Calu3 (cell line): ENCODE measurements around the gene MICAL3. TPM values are rescaled to one million over a fixed set of nuclear protein-coding genes. Genes with fewer than 3 reads are reported as not detected.

Source experiments
- BruUV-seq: library from RNA; stranded (reverse); fragments of 400-500 nt; replicated peaks from 2 replicates; lab custom pipeline; 2021; lab: Mats Ljungman, UMichigan
- CTCF ChIA-PET: fragments of 300-600 bp; sonication (Branson Sonifier 250); formaldehyde crosslinking; loops from one replicate; lab custom pipeline; 2022; ENCODE audit warnings: antibody characterized with exemption; lab: Charles Lee
- DNase-seq: peaks from one replicate; pipeline ENCODE4 v3.0.0; 2022
- H3K27ac Mint-ChIP-seq: one replicate; pipeline ENCODE4 v1.8.0; 2022; ENCODE audit warnings: mixed read lengths; ENCODE audit not compliant: unreplicated experiment
- H3K27me3 Mint-ChIP-seq: one replicate; pipeline ENCODE4 v1.8.0; 2022; ENCODE audit warnings: mixed read lengths; ENCODE audit not compliant: unreplicated experiment
- H3K36me3 Mint-ChIP-seq: one replicate; pipeline ENCODE4 v1.8.0; 2022; ENCODE audit warnings: mild to moderate bottlenecking, moderate library complexity, mixed read lengths; ENCODE audit not compliant: insufficient read depth, unreplicated experiment
- H3K4me1 Mint-ChIP-seq: one replicate; pipeline ENCODE4 v1.8.0; 2022; ENCODE audit warnings: mild to moderate bottlenecking, low read depth, mixed read lengths; ENCODE audit not compliant: unreplicated experiment
- H3K4me3 Mint-ChIP-seq: one replicate; pipeline ENCODE4 v1.8.0; 2022; ENCODE audit warnings: mild to moderate bottlenecking, low read depth, moderate library complexity, mixed read lengths; ENCODE audit not compliant: unreplicated experiment
- H3K9me3 Mint-ChIP-seq: one replicate; pipeline ENCODE4 v1.8.0; 2022; ENCODE audit warnings: low read depth, mixed read lengths; ENCODE audit not compliant: unreplicated experiment
- CTCF ChIP-seq: fragments of 200-600 bp; IDR thresholded peaks from one replicate; pipeline ENCODE4 v1.8.0; 2022; ENCODE audit warnings: antibody characterized with exemption; ENCODE audit not compliant: unreplicated experiment
- intact Hi-C: fragments of 100-400 bp; cut with micrococcal nuclease; formaldehyde crosslinking; loops from one replicate; pipeline ENCODE4 v1.10.0; 2022; ENCODE audit not compliant: unreplicated experiment
- total RNA-seq: library from RNA; stranded (reverse); gene quantifications from 2 replicates; pipeline ENCODE4 v1.2.3, GENCODE V29; 2022

The MICAL3 gene
- total RNA-seq, 1 experiment from 2014 or later, result 60.6 TPM

GRCh38 chr22:17841836-17842235 lies 182.5 kb downstream of the MICAL3 start:
- no peaks in the 10 kb centered on the region for H3K9me3 Mint-ChIP-seq
- TF ChIP-seq CTCF, result no peak
- no peaks in the 10 kb centered on the region for H3K4me1 Mint-ChIP-seq
- CTCF ChIA-PET, result no interaction called here
- no peak overlapping the region for H3K27ac Mint-ChIP-seq
- peaks cover 6% of the 10 kb centered on the region for H3K36me3 Mint-ChIP-seq
- no peak overlapping the region for H3K4me3 Mint-ChIP-seq
- no peak for DNase-seq
- no peaks in the 10 kb centered on the region for H3K27me3 Mint-ChIP-seq
- no TSS peak for BruUV-seq
- intact Hi-C loops, result no loop called here

GRCh38 chr22:17838180-17838865 lies 186.0 kb downstream of the MICAL3 start:
- CTCF ChIA-PET, result no interaction called here
- no peaks in the 10 kb centered on the region for H3K4me1 Mint-ChIP-seq
- no peaks in the 10 kb centered on the region for H3K27me3 Mint-ChIP-seq
- DNase-seq, result no peak
- H3K36me3 Mint-ChIP-seq, result peaks cover 11% of the 10 kb centered on the region
- H3K4me3 Mint-ChIP-seq, result no peak overlapping the region
- TF ChIP-seq CTCF, result no peak
- intact Hi-C loops, result loop anchor here (10.0 kb wide), 1 partner anchor 166 kb away; no protein-coding TSS in a partner anchor
- no TSS peak for BruUV-seq
- H3K9me3 Mint-ChIP-seq, result no peaks in the 10 kb centered on the region
- H3K27ac Mint-ChIP-seq, result no peak overlapping the region

GRCh38 chr22:17836992-17837742 lies 187.2 kb downstream of the MICAL3 start:
- Mint-ChIP-seq H3K27me3 (no peaks in the 10 kb centered on the region), H3K27ac (no peak overlapping the region), H3K4me3 (no peak overlapping the region), H3K36me3 (peaks cover 11% of the 10 kb centered on the region), H3K9me3 (no peaks in the 10 kb centered on the region), H3K4me1 (no peaks in the 10 kb centered on the region)
- TF ChIP-seq CTCF, result no peak
- CTCF ChIA-PET, result no interaction called here
- intact Hi-C loops, result loop anchor here (10.0 kb wide), 1 partner anchor 168 kb away; no protein-coding TSS in a partner anchor
- BruUV-seq, result no TSS peak
- no peak for DNase-seq

- intact Hi-C loops, result loop anchor here (10.0 kb wide), 1 partner anchor 170 kb away; no protein-coding TSS in a partner anchor
- no peak for DNase-seq
- Mint-ChIP-seq H3K4me3 (no peak overlapping the region), H3K27ac (no peak overlapping the region), H3K9me3 (no peaks in the 10 kb centered on the region), H3K4me1 (no peaks in the 10 kb centered on the region), H3K36me3 (peaks cover 11% of the 10 kb centered on the region), H3K27me3 (no peaks in the 10 kb centered on the region)
- BruUV-seq, result no TSS peak
- TF ChIP-seq CTCF, result no peak
- CTCF ChIA-PET, result no interaction called here
Observed at GRCh38 chr22:17835256-17835655, 189.1 kb downstream of the MICAL3 start.
